ENCODE data around the gene POP4.

The POP4 gene

DNA sequence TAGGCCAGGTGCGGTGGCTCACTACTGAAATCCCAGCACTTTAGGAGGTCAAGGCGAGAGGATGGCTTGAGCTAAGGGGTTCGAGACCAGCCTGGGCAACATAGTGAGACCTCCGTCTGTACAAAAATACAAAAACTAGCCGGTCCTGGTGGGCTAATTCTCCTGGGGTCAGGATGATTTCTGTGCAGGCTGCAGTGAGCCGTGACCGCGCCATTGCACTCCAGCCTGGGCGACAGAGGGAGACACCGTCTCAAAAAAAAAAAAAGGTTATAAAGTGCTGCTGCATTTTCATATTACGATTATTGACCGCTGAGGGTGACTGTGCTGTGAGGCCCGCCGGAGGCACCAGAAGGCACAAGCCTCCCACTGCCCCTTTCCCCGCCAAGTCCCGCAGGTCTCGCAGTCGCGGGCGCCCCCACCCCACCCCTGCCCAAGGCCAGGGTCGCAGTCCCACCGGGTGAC is 58.7 kb downstream of the POP4 start:
- DNase-seq, result no peak

DNA sequence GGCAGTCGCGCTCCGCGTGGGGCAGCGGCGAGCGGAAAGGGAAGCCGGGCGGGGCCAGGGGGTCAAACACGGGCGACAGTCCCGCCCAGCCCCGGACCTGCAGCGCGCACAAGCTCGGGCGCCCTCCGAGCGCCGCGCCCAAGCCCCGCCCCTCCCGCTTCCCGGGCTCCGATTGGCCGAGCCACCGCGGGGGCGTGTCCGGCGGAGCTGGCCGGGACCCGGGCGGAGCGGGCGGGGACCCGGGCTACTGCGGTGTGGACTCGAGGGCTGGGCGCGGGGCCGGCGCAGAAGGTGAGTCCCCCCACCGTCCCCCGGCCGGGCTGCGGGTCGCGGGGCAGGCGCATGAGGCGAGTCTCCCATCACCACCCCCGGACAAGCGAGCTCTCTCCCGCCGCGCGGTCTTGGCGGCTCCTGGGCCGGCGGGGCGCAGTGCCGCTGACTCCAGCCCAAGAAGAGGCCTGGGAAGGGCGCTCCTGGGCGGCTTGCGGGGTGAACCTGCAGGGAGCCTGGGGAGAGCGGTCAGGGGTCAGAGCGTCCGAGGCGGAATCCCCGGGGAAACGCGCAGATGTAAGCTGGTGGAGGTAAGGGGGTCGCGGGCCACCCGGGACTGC is 59.2 kb downstream of the POP4 start, which contains the start of gene PLEKHF1:
TSS of gene PLEKHF1 (plus strand) at position 247 of the 611 bp plus-strand sequence. CDS start 8,379 bp downstream, outside the sequence.
- peak; percentile 86 to 96 (median 94) for DNase-seq

DNA sequence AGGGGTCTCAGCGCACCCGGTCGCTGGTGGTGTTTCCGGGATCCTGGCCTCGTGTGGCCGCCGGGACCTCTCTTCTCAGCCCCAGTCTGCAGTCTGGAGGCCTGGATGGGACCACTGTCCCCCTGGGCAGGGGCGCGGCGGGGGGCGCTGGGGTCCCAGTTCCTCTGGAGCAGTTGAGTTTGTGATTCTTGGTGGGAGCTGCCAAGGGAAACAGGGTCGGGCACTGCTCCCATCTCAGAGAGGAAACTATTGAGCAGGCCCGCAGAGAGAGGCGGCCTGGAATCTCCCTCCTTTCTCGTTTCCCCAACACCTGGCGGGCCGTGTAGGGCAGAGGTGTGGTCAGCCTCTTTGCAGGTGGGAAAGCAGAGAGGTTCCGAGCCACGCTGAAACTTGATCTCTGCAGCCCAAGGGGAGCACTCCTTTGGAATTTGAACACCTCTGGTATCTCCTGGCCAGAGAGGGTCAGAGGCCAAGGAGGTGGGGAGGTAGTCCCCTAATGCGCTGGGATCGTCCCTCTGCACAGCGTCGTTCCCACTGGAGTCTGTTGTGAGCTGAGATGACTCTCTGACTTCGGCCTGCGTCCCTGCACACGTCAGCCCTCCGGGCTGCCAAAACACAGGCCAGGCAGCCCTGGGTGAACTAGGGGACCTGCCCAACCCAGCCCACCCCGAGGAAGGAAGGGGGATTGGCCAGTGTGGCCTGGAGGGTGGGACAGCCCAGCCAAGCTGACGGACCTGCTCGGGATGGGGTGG is 59.9 kb downstream of the POP4 start:
- no peak for DNase-seq
